T-helper 1 cell treated with Interleukin-12 subunit alpha and Interleukin-12 subunit beta and Interleukin-4 antibody, amounts not matched to agents 30 ng/mL and 1 ng/mL, for 36 hours (primary cell): ENCODE data around the gene MT1A. TPM values are rescaled to one million over a fixed set of nuclear protein-coding genes. Genes with fewer than 3 reads are reported as not detected.

Experiments used
- intact Hi-C: fragments of 100-400 bp; cut with micrococcal nuclease; formaldehyde crosslinking; loops from one replicate; pipeline ENCODE4 v1.15.1; 2024
- total RNA-seq: library from RNA; stranded (reverse); gene quantifications from 2 replicates; pipeline ENCODE4 v1.2.3, GENCODE V29; 2022

The MT1A gene
- total RNA-seq: 1.0 TPM in 1 of 2 replicates, not detected in the other

DNA sequence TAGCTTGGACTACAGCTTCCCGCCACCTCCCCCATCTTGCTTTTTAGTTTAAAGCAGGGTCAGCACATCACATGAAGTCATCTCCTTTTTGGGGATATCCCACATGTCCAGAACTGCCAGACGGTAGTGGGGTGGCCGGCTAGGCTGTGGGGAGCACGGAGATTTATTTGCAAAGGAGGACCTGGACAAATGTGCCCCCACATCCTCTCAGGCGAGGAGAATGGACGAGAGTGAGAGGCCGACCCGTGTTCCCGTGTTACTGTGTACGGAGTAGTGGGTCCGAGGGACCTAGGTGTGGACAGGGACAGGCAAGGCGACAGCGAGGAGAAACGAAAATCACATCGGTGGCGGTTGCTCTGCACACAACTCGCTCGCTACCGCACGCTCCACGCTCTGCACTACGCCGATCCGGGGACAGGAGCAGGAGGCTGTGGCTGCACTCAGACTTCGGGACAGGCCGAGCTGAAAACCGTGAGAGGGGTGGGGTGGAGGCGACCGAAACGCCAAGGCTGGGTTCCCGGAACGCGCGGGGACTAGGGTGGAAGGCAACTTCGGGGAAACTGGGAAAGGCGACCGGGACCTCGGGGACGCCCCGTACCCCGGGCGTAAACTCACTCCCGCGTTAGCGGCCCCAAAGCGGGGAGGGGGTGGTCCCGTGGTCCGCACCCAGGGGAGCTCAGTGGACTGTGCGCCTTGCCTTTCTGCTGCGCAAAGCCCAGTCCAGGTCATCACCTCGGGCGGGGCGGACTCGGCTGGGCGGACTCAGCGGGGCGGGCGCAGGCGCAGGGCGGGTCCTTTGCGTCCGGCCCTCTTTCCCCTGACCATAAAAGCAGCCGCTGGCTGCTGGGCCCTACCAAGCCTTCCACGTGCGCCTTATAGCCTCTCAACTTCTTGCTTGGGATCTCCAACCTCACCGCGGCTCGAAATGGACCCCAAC lies at the start of gene MT1A:
Gene MT1A (plus strand): TSS at position 853 of the 937 bp plus-strand sequence. CDS start 73 bp downstream, at position 926.
- intact Hi-C loops: no loop called here

DNA sequence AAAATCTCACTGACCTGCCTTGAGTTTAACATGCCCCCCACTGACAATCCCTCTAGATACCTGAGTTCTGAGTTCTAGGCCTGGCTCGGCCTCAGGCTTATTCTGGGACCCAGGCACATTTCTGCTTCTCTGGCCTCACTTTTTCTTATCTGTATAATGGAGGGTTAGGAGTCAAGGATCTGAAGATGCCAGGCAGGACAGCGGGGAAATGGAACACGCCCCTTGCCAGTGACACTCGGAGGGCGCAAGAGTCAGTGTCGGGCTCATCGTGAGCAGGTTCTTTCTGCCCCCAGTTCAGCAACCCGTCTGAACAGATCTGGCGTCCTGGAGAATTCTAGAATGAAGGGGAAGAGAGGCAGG lies 49.7 kb upstream of the MT1A start:
- intact Hi-C loops: no loop called here

DNA sequence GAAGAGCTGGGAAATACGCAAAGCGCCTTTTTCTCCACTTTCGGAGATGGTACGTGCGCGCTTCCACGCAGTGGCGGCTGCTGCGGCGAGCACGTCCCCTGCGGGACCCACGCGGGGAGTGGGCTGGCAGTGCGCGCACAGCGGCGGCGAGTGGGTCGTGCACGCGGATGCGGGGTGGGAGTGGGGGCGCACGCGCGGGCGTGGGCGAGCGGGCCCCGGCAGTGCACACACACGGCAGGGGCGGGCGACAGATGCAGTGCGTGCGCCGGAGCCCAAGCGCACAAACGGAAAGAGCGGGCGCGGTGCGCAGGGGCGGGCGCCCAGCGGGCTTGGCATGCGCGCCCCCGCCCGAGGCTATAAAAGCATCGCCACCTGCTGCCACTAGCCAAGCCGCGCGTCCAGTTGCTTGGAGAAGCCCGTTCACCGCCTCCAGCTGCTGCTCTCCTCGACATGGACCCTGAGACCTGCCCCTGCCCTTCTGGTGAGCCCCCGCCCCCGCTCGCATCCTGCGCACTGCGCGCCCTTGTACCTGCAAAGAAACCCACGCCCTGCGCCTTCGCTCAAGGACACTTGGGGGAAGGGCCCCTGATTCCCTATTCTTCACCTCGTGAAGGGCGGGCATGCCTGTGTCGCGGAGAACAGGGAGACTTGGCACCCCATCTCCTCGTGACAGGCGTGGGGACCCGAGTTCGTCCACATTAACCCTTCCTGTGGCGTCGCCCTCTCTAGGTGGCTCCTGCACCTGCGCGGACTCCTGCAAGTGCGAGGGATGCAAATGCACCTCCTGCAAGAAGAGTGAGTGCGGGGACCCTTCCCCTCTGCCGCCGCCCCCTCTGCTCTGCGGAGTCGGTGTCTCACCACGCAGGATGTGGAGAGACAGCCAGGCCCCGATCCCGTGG lies 49.1 kb upstream of the MT1A start, which contains the start of gene MT3:
Gene MT3 (plus strand): TSS at position 388 of the 899 bp plus-strand sequence. CDS start 63 bp downstream, at position 451.
- intact Hi-C loops: no loop called here

DNA sequence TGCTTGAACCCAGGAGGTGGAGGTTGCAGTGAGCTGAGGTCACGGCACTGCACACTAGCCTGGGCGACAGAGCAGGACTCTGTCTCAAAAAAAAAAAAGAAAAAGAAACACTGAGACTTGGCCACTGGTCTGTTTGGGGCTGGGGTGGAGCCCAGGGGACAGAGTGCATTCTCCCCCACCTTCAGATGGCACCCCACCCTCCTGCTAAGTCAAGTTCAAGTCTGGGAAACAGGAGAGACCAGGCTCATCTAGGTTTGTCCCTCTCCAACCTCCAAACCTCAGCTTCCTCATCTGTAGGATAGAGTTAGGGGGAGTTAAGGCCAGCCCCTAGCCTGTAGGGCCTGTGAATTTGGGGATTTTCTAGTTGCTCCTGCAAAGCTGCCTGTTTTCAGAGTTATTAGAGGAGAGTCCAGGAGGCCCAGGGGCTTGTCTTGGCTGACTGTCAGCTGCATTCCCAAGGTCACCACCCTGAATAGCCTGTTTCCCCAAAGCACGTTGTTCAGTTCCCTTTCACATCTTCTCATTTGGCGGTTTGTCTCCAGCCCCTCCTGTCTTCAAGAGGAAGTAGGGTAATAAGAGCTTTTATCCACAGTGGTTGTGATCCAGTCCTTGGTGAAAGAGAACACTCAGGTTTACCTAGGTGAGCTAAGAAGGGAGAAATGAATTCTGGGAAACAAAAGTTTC lies 46.9 kb upstream of the MT1A start:
- intact Hi-C loops: no loop called here

DNA sequence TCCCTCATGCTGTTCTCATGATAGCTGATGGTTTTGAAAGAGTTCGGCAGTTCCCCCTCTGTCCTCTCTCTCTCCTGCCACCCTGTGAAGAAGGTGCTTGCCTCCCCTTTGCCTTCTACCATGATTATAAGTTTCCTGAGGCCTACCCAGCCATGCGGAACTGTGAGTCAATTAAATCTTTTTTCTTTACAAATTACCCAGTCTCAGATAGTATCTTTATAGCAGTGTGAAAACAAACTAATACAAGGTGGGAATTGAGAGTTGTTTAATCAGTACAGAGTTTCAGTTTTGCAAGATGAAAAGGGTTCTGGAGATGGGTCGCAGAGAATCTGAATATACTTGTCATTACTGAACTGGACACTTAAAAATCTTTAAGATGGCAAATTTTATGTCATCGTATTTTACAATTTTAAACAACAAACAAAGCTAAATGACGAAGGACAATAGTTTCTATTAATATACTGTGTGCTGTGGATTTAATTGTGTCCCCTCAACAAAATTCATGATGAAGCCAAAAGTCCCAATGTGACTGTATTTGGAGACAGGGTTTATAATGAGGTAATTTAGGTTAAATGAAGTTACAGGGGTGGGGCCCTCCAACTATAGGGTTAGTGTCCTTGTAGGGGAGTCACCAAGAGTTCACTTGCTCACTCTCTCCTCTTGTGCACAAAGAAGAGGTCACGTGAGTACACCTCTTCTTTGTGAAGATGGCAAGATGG lies 44.7 kb upstream of the MT1A start:
- intact Hi-C loops: no loop called here

DNA sequence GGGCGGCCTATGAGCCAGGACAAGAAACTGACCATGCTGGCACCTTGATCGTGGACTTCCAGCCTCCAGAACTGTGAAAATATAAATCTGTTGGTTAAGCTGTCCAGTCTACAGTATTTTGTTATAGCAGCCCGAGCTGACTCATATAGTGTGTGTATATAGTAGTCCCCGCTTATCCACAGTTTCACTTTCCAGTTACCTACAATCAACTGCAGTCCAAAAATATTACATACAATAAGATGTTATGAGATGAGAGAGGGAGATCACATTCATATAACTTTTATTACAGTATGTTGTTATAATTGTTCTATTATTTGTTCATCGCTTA lies 44.2 kb upstream of the MT1A start:
- intact Hi-C loops: no loop called here

DNA sequence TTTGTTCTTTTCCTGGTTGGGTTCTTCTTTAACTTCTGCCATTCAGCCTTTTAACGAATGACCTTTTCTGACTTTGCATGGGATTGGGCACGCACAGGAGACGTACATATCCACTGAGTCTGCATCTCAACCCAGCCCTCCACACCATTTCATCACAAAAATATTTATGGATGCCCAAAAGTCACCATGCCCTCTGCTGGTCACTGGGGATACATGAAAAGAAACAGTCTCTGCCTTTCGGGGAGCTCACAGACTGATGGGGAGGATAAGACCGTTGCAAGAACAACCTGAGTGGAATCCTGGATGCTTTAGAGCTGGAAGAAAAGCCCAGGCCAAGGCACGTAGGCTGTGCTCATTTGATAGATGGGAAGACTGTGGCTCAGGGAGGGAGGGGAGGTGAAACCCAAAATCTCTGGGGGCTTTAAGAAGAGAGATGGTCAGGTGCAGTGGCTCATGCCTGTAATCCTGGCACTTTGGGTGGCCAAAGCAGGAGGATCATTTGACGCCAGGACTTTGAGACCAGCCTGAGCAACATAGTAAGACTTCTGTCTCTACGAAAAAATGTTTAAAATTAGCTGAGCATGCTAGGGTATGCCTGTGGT lies 38.0 kb upstream of the MT1A start:
- intact Hi-C loops: loop anchor here (1.0 kb wide), 2 partner anchors 23 to 86 kb away; no protein-coding TSS in a partner anchor

DNA sequence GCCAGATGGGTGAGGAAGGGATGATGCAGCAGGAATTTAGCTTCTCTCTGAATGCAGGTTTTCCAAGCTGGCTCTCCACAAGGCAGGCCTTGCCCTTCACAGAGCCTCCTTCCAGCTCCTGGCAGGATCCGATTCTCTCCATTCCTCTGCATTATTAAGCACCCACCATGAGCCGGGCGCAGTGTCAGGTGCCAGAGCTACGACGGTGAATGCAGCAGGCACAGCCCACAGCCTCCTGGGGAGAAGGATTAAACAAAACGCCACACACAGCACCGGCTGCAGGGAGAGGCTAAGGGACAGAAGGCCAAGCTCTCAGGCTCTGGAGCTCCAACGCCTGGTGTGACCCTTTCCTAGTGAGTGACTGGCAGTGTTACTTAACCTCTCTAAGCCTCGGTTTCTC lies 37.1 kb upstream of the MT1A start:
- intact Hi-C loops: no loop called here

DNA sequence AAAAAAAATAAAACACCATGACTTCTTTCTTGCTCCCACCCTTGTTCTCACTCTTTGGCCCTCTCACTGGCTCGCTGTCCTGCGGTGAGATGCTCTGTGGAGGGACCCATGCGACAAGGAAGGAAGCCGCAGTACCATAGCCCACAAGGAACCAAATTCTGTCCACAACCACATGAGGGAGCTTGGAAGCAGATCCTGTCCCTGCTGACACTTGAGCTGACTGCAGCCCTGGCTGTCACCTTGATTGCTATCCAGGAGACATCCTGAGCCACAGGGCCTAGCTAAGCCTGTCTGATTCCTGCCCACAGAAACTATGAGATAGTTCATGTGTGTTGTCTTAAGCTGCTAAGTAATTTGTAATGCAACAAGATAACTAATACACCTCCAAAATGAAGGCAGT lies 34.9 kb upstream of the MT1A start:
- intact Hi-C loops: no loop called here

DNA sequence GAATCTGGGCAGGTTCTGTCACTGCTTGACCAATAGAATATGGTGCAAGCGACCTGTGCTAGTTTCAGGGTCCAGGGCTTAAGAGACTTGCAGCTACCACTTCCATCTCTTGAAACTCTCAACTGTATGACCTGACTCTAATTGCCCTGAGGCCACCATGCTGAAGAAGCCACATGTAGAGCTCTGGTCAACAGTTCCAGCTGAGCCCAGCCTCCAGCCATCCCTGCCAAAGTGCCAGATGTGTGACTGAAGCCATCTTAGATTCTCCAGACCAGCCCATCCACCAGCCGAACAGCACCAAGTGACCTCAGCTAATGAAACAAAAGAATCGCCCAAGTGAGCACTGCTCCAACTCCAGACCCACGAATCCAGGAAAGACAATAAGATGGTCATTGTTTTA lies 33.5 kb upstream of the MT1A start:
- intact Hi-C loops: loop anchor here (5.0 kb wide), 2 partner anchors 403 to 1132 kb away; partner anchors contain the start of gene KATNB1

DNA sequence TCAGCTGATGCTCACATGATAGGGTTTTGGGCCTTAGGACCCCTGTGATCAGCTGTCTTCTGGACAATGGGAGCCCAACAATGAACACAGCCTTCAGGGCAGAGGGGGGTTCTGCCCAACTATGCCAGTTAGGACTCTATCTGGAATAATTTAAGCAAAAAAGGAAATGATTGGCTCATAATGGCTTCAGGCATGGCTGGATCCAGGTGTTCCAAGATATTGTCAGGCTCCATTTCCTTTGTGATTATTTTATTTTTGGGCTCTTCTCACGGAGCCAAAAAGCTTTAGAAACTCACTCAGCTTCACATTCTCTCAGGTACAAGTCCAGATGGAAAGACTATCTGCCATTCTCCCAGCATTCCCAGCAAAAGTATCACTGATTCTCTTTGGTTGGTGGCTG lies 33.0 kb upstream of the MT1A start:
- intact Hi-C loops: loop anchor here (5.0 kb wide), 2 partner anchors 403 to 1132 kb away; partner anchors contain the start of gene KATNB1

DNA sequence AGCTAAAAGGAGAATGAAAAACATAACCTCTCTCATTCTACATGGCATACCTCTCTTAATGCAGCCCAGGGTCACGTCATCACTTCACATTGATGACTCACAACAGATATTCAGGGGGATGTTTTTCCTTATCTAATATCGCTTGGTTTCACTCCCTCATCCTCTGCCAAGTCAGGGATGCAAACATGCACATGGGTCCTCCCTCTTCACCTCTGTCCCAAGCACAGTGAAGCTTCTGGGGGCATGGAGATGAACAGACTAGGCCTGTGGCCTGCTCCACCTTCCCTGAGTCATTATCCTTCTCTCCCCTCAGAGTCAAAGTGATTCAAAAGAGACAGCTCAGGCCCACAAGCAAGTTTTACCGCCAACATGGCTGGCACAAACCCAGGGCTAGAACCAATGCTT lies 32.4 kb upstream of the MT1A start:
- intact Hi-C loops: loop anchor here (5.0 kb wide), 2 partner anchors 404 to 1131 kb away; partner anchors contain the start of gene KATNB1

DNA sequence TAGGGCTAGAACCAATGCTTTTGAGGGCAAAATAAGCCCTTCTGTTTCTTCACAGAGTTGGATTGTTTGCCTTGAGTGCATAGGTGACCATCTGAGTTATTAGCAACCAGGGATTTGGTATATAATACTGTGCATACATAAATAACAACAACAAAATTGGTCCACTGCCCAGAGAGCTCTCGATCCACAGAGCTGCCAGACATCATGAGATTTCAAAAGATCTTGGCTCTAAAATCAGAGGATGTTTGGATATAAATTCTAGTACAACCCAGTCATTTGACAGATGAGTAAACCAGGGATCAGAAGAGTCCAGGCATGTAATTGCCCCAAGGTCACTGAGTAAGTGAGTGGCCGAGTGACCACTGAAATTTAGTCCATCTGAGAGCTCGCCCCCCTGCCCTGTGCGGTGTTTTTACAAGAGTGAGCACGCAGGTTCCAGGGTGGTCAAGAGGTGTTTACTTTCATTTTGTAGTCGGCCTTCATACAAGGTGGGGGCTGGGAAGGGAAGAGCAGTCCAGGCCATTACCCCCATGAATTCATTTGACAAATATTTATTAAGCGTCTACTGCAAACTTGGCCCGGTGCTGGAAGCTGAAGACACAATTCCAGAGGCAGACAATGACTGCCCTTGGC lies 31.9 kb upstream of the MT1A start:
- intact Hi-C loops: loop anchor here (5.0 kb wide), 2 partner anchors 404 to 1131 kb away; partner anchors contain the start of gene KATNB1

DNA sequence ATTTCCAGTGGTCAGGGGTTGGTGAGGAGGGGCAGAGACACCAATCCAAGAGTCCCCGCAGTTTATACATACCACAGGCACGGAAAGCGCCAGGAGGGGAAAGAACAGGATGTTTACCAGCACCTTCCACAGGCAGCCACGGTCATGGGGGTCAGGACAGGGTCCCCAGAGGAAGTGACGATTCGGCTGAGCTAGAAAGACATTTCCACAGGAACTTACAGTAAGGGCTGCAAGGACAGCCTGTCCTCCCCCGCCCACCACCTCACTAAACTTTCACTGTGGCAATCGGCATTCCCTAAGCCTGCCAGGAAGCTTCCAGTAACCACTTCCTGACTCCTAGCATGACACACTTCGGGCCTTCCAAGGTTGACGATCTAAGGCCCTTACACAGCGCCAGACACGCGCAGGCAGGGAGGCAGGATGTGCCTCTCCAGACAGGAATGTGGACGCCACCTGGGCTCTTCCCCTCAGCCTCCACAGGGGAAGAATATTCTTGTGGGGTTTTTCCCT lies 31.3 kb upstream of the MT1A start:
- intact Hi-C loops: loop anchor here (5.0 kb wide), 2 partner anchors 405 to 1130 kb away; partner anchors contain the start of gene KATNB1

DNA sequence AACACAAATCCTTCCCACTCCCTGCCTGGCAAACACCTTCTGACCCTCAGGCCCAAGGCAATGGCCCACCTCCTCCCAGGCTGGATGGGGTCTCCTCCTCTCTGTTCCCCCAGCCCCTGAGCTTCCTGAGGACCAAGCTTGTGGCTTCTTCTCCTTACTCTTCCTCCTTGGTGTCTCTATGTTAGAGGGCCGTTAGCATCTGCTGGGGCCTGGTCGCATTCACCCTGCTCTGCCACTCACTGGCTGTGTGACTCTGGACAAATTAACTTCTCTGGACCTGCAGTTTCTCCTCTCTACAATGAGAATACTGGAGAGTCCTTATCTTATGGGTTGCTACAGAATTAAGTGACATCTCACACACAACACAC lies 30.8 kb upstream of the MT1A start:
- intact Hi-C loops: loop anchor here (1.0 to 5.0 kb wide), 14 partner anchors 10 to 1130 kb away; partner anchors contain the start of genes HERPUD1, KATNB1, MT1E and MT1F

DNA sequence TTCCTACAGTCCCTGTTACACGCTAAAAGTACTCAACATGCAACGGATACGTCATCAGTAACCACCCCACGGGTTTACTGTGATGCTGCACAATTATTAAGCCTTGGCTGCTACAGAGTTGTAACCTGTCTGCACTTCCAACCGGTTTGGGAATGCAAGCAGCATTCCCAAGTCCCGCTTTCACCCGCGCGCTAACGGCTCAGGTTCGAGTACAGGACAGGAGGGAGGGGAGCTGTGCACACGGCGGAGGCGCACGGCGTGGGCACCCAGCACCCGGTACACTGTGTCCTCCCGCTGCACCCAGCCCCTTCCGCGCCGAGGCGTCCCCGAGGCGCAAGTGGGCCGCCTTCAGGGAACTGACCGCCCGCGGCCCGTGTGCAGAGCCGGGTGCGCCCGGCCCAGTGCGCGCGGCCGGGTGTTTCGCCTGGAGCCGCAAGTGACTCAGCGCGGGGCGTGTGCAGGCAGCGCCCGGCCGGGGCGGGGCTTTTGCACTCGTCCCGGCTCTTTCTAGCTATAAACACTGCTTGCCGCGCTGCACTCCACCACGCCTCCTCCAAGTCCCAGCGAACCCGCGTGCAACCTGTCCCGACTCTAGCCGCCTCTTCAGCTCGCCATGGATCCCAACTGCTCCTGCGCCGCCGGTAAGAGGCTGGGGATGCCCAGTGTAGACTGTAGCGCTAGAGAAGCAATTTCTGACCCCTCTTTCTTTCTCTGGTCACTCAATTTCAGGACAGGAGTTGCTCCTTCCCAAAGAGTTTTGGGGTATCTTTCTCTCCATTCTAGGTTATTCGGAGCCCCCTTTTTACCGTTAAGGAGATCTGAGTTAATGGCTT lies 30.2 kb upstream of the MT1A start, which contains the start of gene MT2A:
Gene MT2A (plus strand): TSS at position 542 of the 833 bp plus-strand sequence. CDS start 72 bp downstream, at position 614.
- intact Hi-C loops: loop anchor here (1.0 to 5.0 kb wide), 14 partner anchors 9 to 1129 kb away; partner anchors contain the start of genes HERPUD1, KATNB1, MT1E and MT1F

DNA sequence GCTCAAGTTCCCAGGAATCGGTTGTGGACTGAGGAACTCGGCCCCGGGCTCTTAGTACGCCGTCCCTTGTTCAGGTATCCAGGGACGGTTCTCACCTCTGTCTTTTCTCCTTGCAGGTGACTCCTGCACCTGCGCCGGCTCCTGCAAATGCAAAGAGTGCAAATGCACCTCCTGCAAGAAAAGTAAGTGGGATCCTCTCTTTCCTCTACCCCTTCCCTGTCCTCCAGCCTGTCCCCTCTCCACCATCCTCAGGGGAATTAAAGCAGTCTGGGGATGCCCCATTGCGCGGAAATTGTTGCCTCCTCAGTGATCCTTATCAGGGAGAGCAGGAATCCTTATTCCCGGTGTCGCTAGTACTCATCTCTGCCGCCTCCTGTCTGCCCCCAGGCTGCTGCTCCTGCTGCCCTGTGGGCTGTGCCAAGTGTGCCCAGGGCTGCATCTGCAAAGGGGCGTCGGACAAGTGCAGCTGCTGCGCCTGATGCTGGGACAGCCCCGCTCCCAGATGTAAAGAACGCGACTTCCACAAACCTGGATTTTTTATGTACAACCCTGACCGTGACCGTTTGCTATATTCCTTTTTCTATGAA lies 29.5 kb upstream of the MT1A start:
- intact Hi-C loops: loop anchor here (1.0 to 5.0 kb wide), 14 partner anchors 8 to 1128 kb away; partner anchors contain the start of genes HERPUD1, KATNB1, MT1E and MT1F
